SU-DHL-6 (cell line): ENCODE data around the gene SEMA4A.
"Not testable (repeated sequence)": the region's sequence is repeated elsewhere in the genome, so short reads cannot be mapped to it uniquely, and the experiment has no call there.

ENCODE experiments used
- H2AFZ ChIP-seq: fragments of 200-600 bp; sonication (generic); 2 replicates; pipeline ENCODE4 v1.6.1; 2014; ENCODE audit warnings: low read depth, mild to moderate bottlenecking, moderate library complexity, mixed read lengths, antibody characterized with exemption, low read length; ENCODE audit not compliant: severe bottlenecking
- H3F3A ChIP-seq: fragments of 200-600 bp; shearing (Covaris generic); 2 replicates; pipeline ENCODE4 v1.6.0; 2016; ENCODE audit warnings: antibody characterized with exemption, mild to moderate bottlenecking; ENCODE audit not compliant: insufficient read depth
- H3K27ac ChIP-seq: fragments of 200-600 bp; sonication (generic); 2 replicates; pipeline ENCODE4 v1.5.1; 2016; ENCODE audit warnings: low read depth, mild to moderate bottlenecking, low read length, moderate library complexity, mixed read lengths
- H3K27me3 ChIP-seq: fragments of 200-600 bp; sonication (generic), shearing (Covaris generic); 2 replicates; pipeline ENCODE4 v1.6.0; 2014; ENCODE audit warnings: mild to moderate bottlenecking, low read length
- H3K36me3 ChIP-seq: fragments of 200-600 bp; sonication (generic); 2 replicates; pipeline ENCODE4 v1.6.1; 2014; ENCODE audit warnings: mild to moderate bottlenecking, low read length, mixed read lengths
- H3K4me2 ChIP-seq: fragments of 300-600, 200-600 bp; shearing (Covaris generic), sonication (generic); 2 replicates; pipeline ENCODE4 v1.6.0; 2014; ENCODE audit warnings: low read length, low read depth, mild to moderate bottlenecking; ENCODE audit not compliant: poor library complexity, severe bottlenecking
- H3K4me3 ChIP-seq: fragments of 200-600 bp; sonication (generic); 2 replicates; pipeline ENCODE4 v1.5.1; 2014; ENCODE audit warnings: antibody characterized with exemption, low read length, mild to moderate bottlenecking, mixed read lengths; ENCODE audit not compliant: insufficient read depth, poor library complexity, severe bottlenecking
- H3K79me2 ChIP-seq: fragments of 200-600 bp; sonication (generic); 2 replicates; pipeline ENCODE4 v1.6.1; 2014; ENCODE audit warnings: mild to moderate bottlenecking, low read length, moderate library complexity; ENCODE audit not compliant: insufficient read depth
- H3K9ac ChIP-seq: fragments of 200-600 bp; sonication (generic); 2 replicates; pipeline ENCODE4 v1.7.0; 2014; ENCODE audit warnings: mild to moderate bottlenecking, low read length
- H3K9me2 ChIP-seq: fragments of 200-600 bp; sonication (generic); replicated peaks from 2 replicates; pipeline ENCODE4 v1.6.1; 2014; ENCODE audit warnings: low read length; ENCODE audit not compliant: insufficient read depth
- H3K9me3 ChIP-seq: fragments of 200-600 bp; sonication (generic); 2 replicates; pipeline ENCODE4 v1.6.1; 2014; ENCODE audit warnings: low read length, mixed read lengths; ENCODE audit not compliant: insufficient read depth
- H4K20me1 ChIP-seq: fragments of 200-600 bp; sonication (generic); 2 replicates; pipeline ENCODE4 v1.6.1; 2014; ENCODE audit warnings: low read depth, mild to moderate bottlenecking, antibody characterized with exemption, low read length, moderate library complexity, mixed read lengths
- CTCF ChIP-seq: fragments of 200-600 bp; sonication (generic); IDR thresholded peaks from one replicate; pipeline ENCODE4 v1.5.1; 2017; ENCODE audit warnings: antibody characterized with exemption, mild to moderate bottlenecking, low read length, moderate library complexity; ENCODE audit not compliant: insufficient read depth, poor library complexity, severe bottlenecking
- EZH2phosphoT487 ChIP-seq: fragments of 200-600 bp; sonication (generic), shearing (Covaris generic); conservative IDR thresholded peaks from 2 replicates; pipeline ENCODE4 v1.6.1; 2018; ENCODE audit warnings: mild to moderate bottlenecking, antibody characterized with exemption, low read length, moderate library complexity, mixed read lengths

SEMA4A gene

GRCh38 chr1:156118177-156118868 is 35.1 kb upstream of the SEMA4A start:
- Histone ChIP-seq H3K4me2 (no peak overlapping the region), H3K27ac (no peak overlapping the region), H4K20me1 (no peaks in the 10 kb centered on the region)

GRCh38 chr1:156119503-156120209 is 33.7 kb upstream of the SEMA4A start:
- H2AFZ ChIP-seq, result no peak overlapping the region
- H3K9ac ChIP-seq, result no peak overlapping the region
- H3K79me2 ChIP-seq, result no peaks in the 10 kb centered on the region
- no peaks in the 10 kb centered on the region for H3K36me3 ChIP-seq
- no peaks in the 10 kb centered on the region for H3K9me2 ChIP-seq
- no peaks in the 10 kb centered on the region for H3K9me3 ChIP-seq
- no peak overlapping the region for H3K4me3 ChIP-seq
- no peak overlapping the region for H3K27ac ChIP-seq
- no peaks in the 10 kb centered on the region for H3K27me3 ChIP-seq
- H3K4me2 ChIP-seq, result no peak overlapping the region
- no peaks in the 10 kb centered on the region for H3F3A ChIP-seq
- no peak for TF ChIP-seq CTCF
- no peak for TF ChIP-seq EZH2phosphoT487
- no peaks in the 10 kb centered on the region for H4K20me1 ChIP-seq

More at GRCh38 chr1:156118177-156118868, 35.1 kb upstream of the SEMA4A start:
- Histone ChIP-seq H2AFZ (no peak overlapping the region), H3K4me3 (no peak overlapping the region), H3K79me2 (no peaks in the 10 kb centered on the region), H3K9me2 (no peaks in the 10 kb centered on the region), H3K27me3 (no peaks in the 10 kb centered on the region), H3F3A (no peaks in the 10 kb centered on the region), H3K36me3 (no peaks in the 10 kb centered on the region), H3K9ac (no peak overlapping the region), H3K9me3 (no peaks in the 10 kb centered on the region)
- TF ChIP-seq CTCF, result no peak
- TF ChIP-seq EZH2phosphoT487, result no peak

DNA sequence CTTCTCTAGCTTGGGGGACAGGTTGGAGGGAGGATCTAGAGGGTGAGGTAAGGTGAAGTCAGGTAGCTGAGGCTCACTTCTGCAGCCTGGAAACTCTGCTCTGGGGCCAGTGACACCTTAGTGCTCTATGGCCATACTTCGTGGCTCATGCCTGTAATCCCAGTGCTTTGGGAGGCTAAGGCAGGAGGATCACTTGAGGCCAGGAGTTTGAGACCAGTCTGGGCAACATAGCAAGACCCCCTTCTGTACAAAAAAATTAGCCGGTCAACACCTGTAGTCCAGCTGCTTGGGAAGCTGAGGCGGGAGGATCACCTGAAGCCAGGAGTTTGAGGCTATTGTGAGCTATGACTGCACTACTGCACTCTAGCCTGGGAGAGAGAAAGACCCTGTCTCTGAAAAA is 33.1 kb upstream of the SEMA4A start:
- Histone ChIP-seq H3K9ac (no peak overlapping the region), H3K9me2 (no peaks in the 10 kb centered on the region), H3K27me3 (no peaks in the 10 kb centered on the region), H3K9me3 (no peaks in the 10 kb centered on the region), H3K36me3 (no peaks in the 10 kb centered on the region), H3K4me3 (no peak overlapping the region), H2AFZ (no peak overlapping the region), H3K27ac (no peak overlapping the region), H4K20me1 (no peaks in the 10 kb centered on the region), H3F3A (no peaks in the 10 kb centered on the region), H3K4me2 (no peak overlapping the region), H3K79me2 (no peaks in the 10 kb centered on the region)
- no peak for TF ChIP-seq CTCF

GRCh38 chr1:156121005-156121404 is 32.4 kb upstream of the SEMA4A start:
- H4K20me1 ChIP-seq, H3K36me3 ChIP-seq, H3K79me2 ChIP-seq, H3K4me2 ChIP-seq, H3K27ac ChIP-seq, H3K9me3 ChIP-seq, H3F3A ChIP-seq, H3K9ac ChIP-seq, H3K4me3 ChIP-seq, H3K27me3 ChIP-seq, H2AFZ ChIP-seq, H3K9me2 ChIP-seq: not testable (repeated sequence)
